Liver (tissue), 9 donors: ENCODE results near the gene SRGAP3. TPM values are rescaled to one million over a fixed set of nuclear protein-coding genes. Genes with fewer than 3 reads are reported as not detected.

ENCODE experiments used
- DNase-seq: peaks from one replicate; pipeline ENCODE4 v3.0.0-alpha.2; 2017; ENCODE audit warnings: low spot score
- H3K27ac ChIP-seq, 2 donors: one replicate each; pipeline ENCODE4 v1.7.0; 2013; ENCODE audit warnings: inconsistent platforms in 2 of 2, low read length in 2 of 2, control low read depth in 1 of 2, low read depth in 1 of 2, mild to moderate bottlenecking in 1 of 2
- H3K27me3 ChIP-seq, 4 donors: one replicate each; pipeline versions ENCODE4 v1.6.1 to v1.7.0; 2013; ENCODE audit warnings: low read length in 3 of 4, inconsistent platforms in 1 of 4, mild to moderate bottlenecking in 1 of 4, moderate library complexity in 1 of 4; ENCODE audit not compliant: control insufficient read depth in 4 of 4, insufficient read depth in 4 of 4
- H3K36me3 ChIP-seq, 4 donors: one replicate each; pipeline versions ENCODE4 v1.6.1 to v1.7.0; 2013; ENCODE audit warnings: low read length in 3 of 4, mild to moderate bottlenecking in 3 of 4, low read depth in 1 of 4, moderate library complexity in 1 of 4; ENCODE audit not compliant: control insufficient read depth in 4 of 4, insufficient read depth in 3 of 4
- H3K4me1 ChIP-seq, 4 donors: one replicate each; pipeline versions ENCODE4 v1.6.1 to v1.7.0; 2013; ENCODE audit warnings: low read length in 3 of 4, mild to moderate bottlenecking in 3 of 4, moderate library complexity in 1 of 4; ENCODE audit not compliant: control insufficient read depth in 4 of 4, insufficient read depth in 4 of 4
- H3K4me3 ChIP-seq, 3 donors: one replicate each; pipeline versions ENCODE4 v1.6.1 to v1.7.0; 2013; ENCODE audit warnings: low read length in 3 of 3, control low read depth in 1 of 3, low read depth in 1 of 3, mild to moderate bottlenecking in 1 of 3
- H3K9ac ChIP-seq, 2 donors: one replicate each; pipeline ENCODE4 v1.7.0; 2013; ENCODE audit warnings: low read length in 2 of 2, mild to moderate bottlenecking in 2 of 2, moderate library complexity in 2 of 2, control low read depth in 1 of 2, low read depth in 1 of 2
- H3K9me3 ChIP-seq, 4 donors: one replicate each; pipeline versions ENCODE4 v1.6.1 to v1.7.0; 2013; ENCODE audit warnings: low read length in 3 of 4; ENCODE audit not compliant: control insufficient read depth in 4 of 4
- EGR1 ChIP-seq, 2 donors: IDR thresholded peaks; 2 replicates each; pipeline ENCODE4 v1.6.1; 2016 to 2018; ENCODE audit warnings: antibody characterized with exemption in 2 of 2, low read depth in 2 of 2
- FOXA1 ChIP-seq: IDR thresholded peaks from 2 replicates; pipeline ENCODE4 v1.6.1; 2016; ENCODE audit warnings: antibody characterized with exemption
- FOXA2 ChIP-seq: IDR thresholded peaks from 2 replicates; pipeline ENCODE4 v1.6.1; 2016; ENCODE audit warnings: antibody characterized with exemption
- GABPA ChIP-seq, 2 donors: IDR thresholded peaks in 1 of 2; conservative IDR thresholded peaks in 1 of 2; 2 replicates each; pipeline ENCODE4 v1.6.1; 2016; ENCODE audit warnings: antibody characterized with exemption in 2 of 2, mild to moderate bottlenecking in 1 of 2, moderate library complexity in 1 of 2
- HNF4A ChIP-seq, 2 donors: conservative IDR thresholded peaks; 2 replicates each; pipeline ENCODE4 v1.6.1; 2016; ENCODE audit warnings: antibody characterized with exemption in 2 of 2, mild to moderate bottlenecking in 2 of 2
- HNF4G ChIP-seq: IDR thresholded peaks from 2 replicates; pipeline ENCODE4 v1.6.1; 2016; ENCODE audit warnings: antibody characterized with exemption
- JUND ChIP-seq, 2 donors: IDR thresholded peaks; 2 replicates each; pipeline ENCODE4 v1.6.1; 2016; ENCODE audit warnings: antibody characterized with exemption in 2 of 2
- RAD21 ChIP-seq, 2 donors: IDR thresholded peaks; 2 replicates each; pipeline ENCODE4 v1.6.1; 2016; ENCODE audit warnings: antibody characterized with exemption in 2 of 2, mild to moderate bottlenecking in 2 of 2
- REST ChIP-seq: IDR thresholded peaks from 2 replicates; pipeline ENCODE4 v1.6.1; 2016; ENCODE audit warnings: antibody characterized with exemption, mild to moderate bottlenecking
- RXRA ChIP-seq, 2 donors: IDR thresholded peaks; 2 replicates each; pipeline ENCODE4 v1.6.1; 2017 to 2018; ENCODE audit warnings: antibody characterized with exemption in 2 of 2, mild to moderate bottlenecking in 1 of 2
- SP1 ChIP-seq: IDR thresholded peaks from 2 replicates; pipeline ENCODE4 v1.6.1; 2018; ENCODE audit warnings: antibody characterized with exemption, mild to moderate bottlenecking
- TAF1 ChIP-seq: conservative IDR thresholded peaks from 2 replicates; pipeline ENCODE4 v1.6.1; 2016; ENCODE audit warnings: antibody characterized with exemption, mild to moderate bottlenecking
- YY1 ChIP-seq: IDR thresholded peaks from 2 replicates; pipeline ENCODE4 v1.6.1; 2016; ENCODE audit warnings: antibody characterized with exemption, mild to moderate bottlenecking
- ZBTB33 ChIP-seq: IDR thresholded peaks from 2 replicates; pipeline ENCODE4 v1.6.1; 2016; ENCODE audit warnings: antibody characterized with exemption
- WGBS: extraction: QIAGEN DNeasy Blood & Tissue Kit; methylation state at CpG from one replicate; pipeline ENCODE4 v1.1.7; 2013; 5-methylcytosine and 5-hydroxymethylcytosine counted together
- polyA plus RNA-seq, 2 donors: library from polyadenylated mRNA; stranded (reverse) in 1 of 2; unstranded in 1 of 2; fragments of 200-250 nt in 1 of 2; fragments of >200 nt in 1 of 2; fragmentation: Nextera tagmentation in 1 of 2; extraction: Ambion mirVana in 1 of 2; gene quantifications; one replicate each; pipeline versions ENCODE4 v1.2.1 to v1.2.3, GENCODE V29; 2013 to 2015
- total RNA-seq, 2 donors: library from RNA; depleted of rRNA; stranded (reverse); fragments of >200 nt; gene quantifications; one replicate each; pipeline ENCODE4 v1.2.3, GENCODE V29; 2014
- TF ChIP-seq, protein P1 (sequence below): IDR thresholded peaks from 2 replicates; pipeline ENCODE4 v1.6.1; 2016; ENCODE audit warnings: antibody characterized with exemption
- TF ChIP-seq, protein P2 (sequence below): IDR thresholded peaks from 2 replicates; pipeline ENCODE4 v1.6.1; 2016; ENCODE audit warnings: antibody characterized with exemption
- donor health status: healthy.
- donor health status: healthy.
- donor health status: healthy.
- donor health status: healthy.
- donor health status: healthy.

Gene SRGAP3
- total and polyA plus RNA-seq, 4 donors: 0.61 to 4.2 (median 1.6) TPM

- no peak for TF ChIP-seq RXRA (IDR thresholded peaks at IDR 0.05)
- TF ChIP-seq FOXA1: no peak
- H3K36me3 ChIP-seq: no peaks in the 10 kb centered on the region
- H3K9me3 ChIP-seq: no peaks in the 10 kb centered on the region
- H3K27me3 ChIP-seq: no peaks in the 10 kb centered on the region
- H3K4me3 ChIP-seq: no peak overlapping the region
- no peak for DNase-seq
- H3K4me1 ChIP-seq: no peaks in the 10 kb centered on the region
- 71% methylated on average over 1 of the region's 1 CpG for WGBS
- H3K9ac ChIP-seq: no peak overlapping the region
- H3K27ac ChIP-seq: no peak overlapping the region
These were observed 28.6 kb upstream of the SRGAP3 start for GRCh38 chr3:9278085-9278484.

GRCh38 chr3:9276761-9277370 is 27.4 kb upstream of the SRGAP3 start:
- DNase-seq: no peak
- 85% methylated on average over 6 of the region's 6 CpGs for WGBS
- Histone ChIP-seq H3K4me1 (no peaks in the 10 kb centered on the region), H3K36me3 (no peaks in the 10 kb centered on the region), H3K9ac (no peak overlapping the region), H3K9me3 (no peaks in the 10 kb centered on the region), H3K27me3 (no peaks in the 10 kb centered on the region), H3K4me3 (no peak overlapping the region), H3K27ac (no peak overlapping the region)
- TF ChIP-seq SP1 (no peak), ZBTB33 (no peak), HNF4G (no peak), RXRA (IDR thresholded peaks at IDR 0.05) (no peak), FOXA2 (no peak), TAF1 (no peak), EGR1 (IDR thresholded peaks at IDR 0.05; ENCODE audit: low read depth in 2 of 2) (no peak), REST (no peak), YY1 (no peak), GABPA (IDR thresholded peaks at IDR 0.05 in 1 of 2, conservative IDR thresholded peaks at IDR 0.05 in 1 of 2) (no peak), HNF4A (conservative IDR thresholded peaks at IDR 0.05) (no peak), JUND (IDR thresholded peaks at IDR 0.05) (no peak), RAD21 (IDR thresholded peaks at IDR 0.05) (no peak)
- TF ChIP-seq, protein P1, sequence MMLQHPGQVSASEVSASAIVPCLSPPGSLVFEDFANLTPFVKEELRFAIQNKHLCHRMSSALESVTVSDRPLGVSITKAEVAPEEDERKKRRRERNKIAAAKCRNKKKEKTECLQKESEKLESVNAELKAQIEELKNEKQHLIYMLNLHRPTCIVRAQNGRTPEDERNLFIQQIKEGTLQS: no peak
- TF ChIP-seq, protein P2, sequence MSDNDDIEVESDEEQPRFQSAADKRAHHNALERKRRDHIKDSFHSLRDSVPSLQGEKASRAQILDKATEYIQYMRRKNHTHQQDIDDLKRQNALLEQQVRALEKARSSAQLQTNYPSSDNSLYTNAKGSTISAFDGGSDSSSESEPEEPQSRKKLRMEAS: no peak
